KMS-11 (cell line): ENCODE measurements around the gene LYZ.

ENCODE experiments used
- H2AFZ ChIP-seq: fragments of 200-600 bp; sonication (generic); 2 replicates; pipeline ENCODE4 v1.6.1; 2016; ENCODE audit warnings: antibody characterized with exemption, mixed run types, low read depth
- H3K27ac ChIP-seq: fragments of 200-600 bp; sonication (generic); 2 replicates; pipeline ENCODE4 v1.6.1; 2016; ENCODE audit warnings: mild to moderate bottlenecking, mixed run types
- H3K27me3 ChIP-seq: fragments of 200-600 bp; sonication (generic); 2 replicates; pipeline ENCODE4 v1.6.1; 2017; ENCODE audit warnings: mild to moderate bottlenecking, low read depth, mixed run types, moderate library complexity; ENCODE audit not compliant: insufficient read depth
- H3K36me3 ChIP-seq: fragments of 200-600 bp; sonication (generic); 2 replicates; pipeline ENCODE4 v1.6.1; 2017; ENCODE audit warnings: mild to moderate bottlenecking, mixed run types; ENCODE audit not compliant: insufficient read depth
- H3K4me1 ChIP-seq: fragments of 200-600 bp; sonication (generic); 2 replicates; pipeline ENCODE4 v1.6.1; 2016; ENCODE audit warnings: mild to moderate bottlenecking, low read depth, mixed run types; ENCODE audit not compliant: poor library complexity, severe bottlenecking
- H3K4me2 ChIP-seq: fragments of 200-600 bp; sonication (generic); 2 replicates; pipeline ENCODE4 v1.7.0; 2016; ENCODE audit warnings: mild to moderate bottlenecking, mixed run types
- H3K4me3 ChIP-seq: fragments of 200-600 bp; sonication (generic); IDR thresholded peaks from 2 replicates; pipeline ENCODE4 v1.6.1; 2017; ENCODE audit warnings: low read depth, low read length, mixed read lengths; ENCODE audit not compliant: insufficient read depth
- H3K79me2 ChIP-seq: fragments of 200-600 bp; sonication (generic); 2 replicates; pipeline ENCODE4 v1.6.1; 2016; ENCODE audit warnings: low read depth, mixed run types; ENCODE audit not compliant: insufficient read depth
- H3K9ac ChIP-seq: fragments of 200-600 bp; sonication (generic); 2 replicates; pipeline ENCODE4 v1.6.1; 2016; ENCODE audit warnings: mild to moderate bottlenecking, mixed run types
- H4K20me1 ChIP-seq: fragments of 200-600 bp; sonication (generic); 2 replicates; pipeline ENCODE4 v1.6.1; 2016; ENCODE audit warnings: mild to moderate bottlenecking, mixed run types; ENCODE audit not compliant: insufficient read depth
- TF ChIP-seq, protein P1 (sequence below): fragments of 200-600 bp; sonication (generic); conservative IDR thresholded peaks from 2 replicates; pipeline ENCODE4 v1.6.1; 2017; ENCODE audit warnings: low read depth, mild to moderate bottlenecking, antibody characterized with exemption, low read length, moderate library complexity, mixed read lengths

The LYZ gene

DNA sequence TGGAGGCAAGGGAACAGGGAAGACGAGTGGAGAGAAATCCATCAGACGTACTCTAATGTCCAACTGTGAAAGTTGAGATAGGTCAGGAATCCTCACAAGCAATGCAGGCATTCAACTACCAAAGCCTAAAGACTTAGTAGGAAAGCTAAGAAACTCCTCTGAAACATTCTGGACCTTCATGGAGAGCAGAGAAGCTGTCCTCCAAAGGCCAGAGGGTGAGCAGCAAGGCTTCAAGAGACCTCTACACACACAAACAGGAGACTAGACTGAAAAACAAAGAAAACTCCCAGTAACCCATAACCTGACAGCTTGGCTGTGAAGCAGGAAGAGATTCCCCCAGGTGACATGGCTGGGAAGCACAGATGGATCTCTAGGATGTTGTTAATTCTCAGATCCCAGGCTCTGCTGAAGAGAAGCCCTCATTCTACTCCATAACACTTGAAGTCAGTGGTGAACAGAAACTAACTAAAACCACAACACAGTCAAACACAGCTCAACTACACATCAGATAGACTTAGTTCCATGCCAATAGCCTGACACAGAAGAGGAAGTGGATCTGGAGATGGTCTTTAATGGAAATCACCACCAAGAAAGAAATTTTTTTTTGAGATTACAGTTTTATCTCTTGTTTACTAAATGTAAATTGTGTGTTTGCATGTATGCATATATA, 23.2 kb upstream of the LYZ start:
- no peak overlapping the region for H3K27ac ChIP-seq

DNA sequence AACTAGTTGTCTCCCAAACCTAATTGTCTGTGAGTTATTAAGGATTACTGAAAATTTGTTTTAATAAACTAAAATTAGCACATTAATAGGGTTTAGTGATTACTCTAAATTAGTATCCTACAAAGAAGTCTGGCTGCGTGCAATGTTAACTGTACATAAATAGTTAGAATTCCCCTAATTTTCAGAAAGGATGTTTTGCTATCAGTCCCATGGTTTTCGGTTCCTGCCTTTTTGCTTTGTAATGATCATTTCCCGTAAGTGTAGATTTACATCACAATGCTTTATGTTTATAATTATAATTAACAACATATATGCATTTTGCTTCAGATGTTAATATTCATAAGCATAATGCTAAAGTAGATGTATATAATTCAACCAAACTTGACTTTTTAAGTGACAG, 19.8 kb upstream of the LYZ start:
- Histone ChIP-seq H3K4me3 (no peak overlapping the region), H3K9ac (no peak overlapping the region), H3K27me3 (no peaks in the 10 kb centered on the region), H2AFZ (no peak overlapping the region), H3K27ac (no peak overlapping the region), H3K4me2 (no peak overlapping the region), H4K20me1 (no peaks in the 10 kb centered on the region), H3K79me2 (no peaks in the 10 kb centered on the region), H3K36me3 (no peaks in the 10 kb centered on the region), H3K4me1 (no peaks in the 10 kb centered on the region)
- TF ChIP-seq, protein P1, sequence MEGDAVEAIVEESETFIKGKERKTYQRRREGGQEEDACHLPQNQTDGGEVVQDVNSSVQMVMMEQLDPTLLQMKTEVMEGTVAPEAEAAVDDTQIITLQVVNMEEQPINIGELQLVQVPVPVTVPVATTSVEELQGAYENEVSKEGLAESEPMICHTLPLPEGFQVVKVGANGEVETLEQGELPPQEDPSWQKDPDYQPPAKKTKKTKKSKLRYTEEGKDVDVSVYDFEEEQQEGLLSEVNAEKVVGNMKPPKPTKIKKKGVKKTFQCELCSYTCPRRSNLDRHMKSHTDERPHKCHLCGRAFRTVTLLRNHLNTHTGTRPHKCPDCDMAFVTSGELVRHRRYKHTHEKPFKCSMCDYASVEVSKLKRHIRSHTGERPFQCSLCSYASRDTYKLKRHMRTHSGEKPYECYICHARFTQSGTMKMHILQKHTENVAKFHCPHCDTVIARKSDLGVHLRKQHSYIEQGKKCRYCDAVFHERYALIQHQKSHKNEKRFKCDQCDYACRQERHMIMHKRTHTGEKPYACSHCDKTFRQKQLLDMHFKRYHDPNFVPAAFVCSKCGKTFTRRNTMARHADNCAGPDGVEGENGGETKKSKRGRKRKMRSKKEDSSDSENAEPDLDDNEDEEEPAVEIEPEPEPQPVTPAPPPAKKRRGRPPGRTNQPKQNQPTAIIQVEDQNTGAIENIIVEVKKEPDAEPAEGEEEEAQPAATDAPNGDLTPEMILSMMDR: no peak

More for the DNA sequence above, 23.2 kb upstream of the LYZ start:
- no peaks in the 10 kb centered on the region for H3K36me3 ChIP-seq
- H3K79me2 ChIP-seq: no peaks in the 10 kb centered on the region
- H4K20me1 ChIP-seq: no peaks in the 10 kb centered on the region
- TF ChIP-seq, protein P1: no peak
- no peak overlapping the region for H3K4me2 ChIP-seq
- no peak overlapping the region for H2AFZ ChIP-seq
- H3K9ac ChIP-seq: no peak overlapping the region
- no peaks in the 10 kb centered on the region for H3K4me1 ChIP-seq
- no peaks in the 10 kb centered on the region for H3K27me3 ChIP-seq
- H3K4me3 ChIP-seq: no peak overlapping the region

- Histone ChIP-seq H3K27me3 (no peaks in the 10 kb centered on the region), H4K20me1 (no peaks in the 10 kb centered on the region), H3K9ac (no peak overlapping the region), H3K79me2 (no peaks in the 10 kb centered on the region), H3K4me1 (no peaks in the 10 kb centered on the region), H3K4me3 (no peak overlapping the region), H3K27ac (no peak overlapping the region), H2AFZ (no peak overlapping the region), H3K4me2 (no peak overlapping the region), H3K36me3 (no peaks in the 10 kb centered on the region)
- TF ChIP-seq, protein P1: no peak
These were observed 18.3 kb upstream of the LYZ start for GRCh38 chr12:69329669-69330428.

DNA sequence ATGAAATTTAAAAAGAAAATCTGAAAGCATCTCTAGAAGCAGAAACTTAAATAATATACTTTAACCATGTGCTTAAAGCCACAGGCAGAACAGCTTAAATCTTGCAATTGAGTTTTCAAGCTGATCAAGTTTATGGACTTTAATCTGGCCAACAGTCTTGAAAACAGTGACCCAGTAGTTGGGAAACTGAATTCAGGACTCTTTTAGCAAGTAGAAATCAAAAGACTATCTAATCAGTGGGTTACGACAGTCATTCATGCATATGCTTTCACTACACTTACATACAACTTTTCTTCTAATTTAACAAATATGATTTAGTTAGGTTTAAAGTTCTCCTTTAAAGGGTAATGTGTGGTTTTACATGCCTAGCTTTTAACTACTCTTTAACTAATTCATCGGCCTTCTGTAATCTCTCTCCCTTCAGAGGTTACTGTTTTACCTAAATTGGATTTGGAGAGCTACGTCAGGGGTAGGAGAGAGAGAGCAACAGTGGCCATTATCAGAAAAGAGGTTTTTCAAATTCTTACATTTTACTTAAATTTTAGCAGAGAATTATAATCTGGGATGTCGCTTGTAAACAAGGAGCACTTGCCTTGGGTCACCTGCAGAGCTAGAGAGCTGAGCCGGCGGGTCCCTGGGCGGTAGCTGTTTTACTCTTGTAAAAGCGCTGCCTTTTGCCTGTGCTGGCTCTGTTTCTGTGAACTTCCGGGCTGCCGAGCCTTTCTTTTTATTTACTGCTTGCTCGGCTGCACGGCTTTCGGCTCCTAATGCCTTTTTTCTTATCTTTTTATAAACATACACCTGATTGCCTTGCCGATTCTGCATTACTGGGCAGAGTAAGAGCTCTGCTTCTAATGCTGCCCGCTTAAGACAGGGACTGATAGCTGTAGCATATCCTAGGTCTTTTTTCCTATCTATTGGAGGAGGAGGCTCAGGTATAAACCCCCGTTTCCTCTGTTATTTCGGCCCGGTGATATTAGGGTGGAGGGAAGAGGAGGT, 17.4 kb upstream of the LYZ start:
- Histone ChIP-seq H3K27me3 (no peaks in the 10 kb centered on the region), H3K36me3 (no peaks in the 10 kb centered on the region), H3K4me1 (no peaks in the 10 kb centered on the region), H3K9ac (no peak overlapping the region), H2AFZ (no peak overlapping the region), H3K79me2 (no peaks in the 10 kb centered on the region), H4K20me1 (no peaks in the 10 kb centered on the region), H3K4me3 (no peak overlapping the region), H3K4me2 (no peak overlapping the region), H3K27ac (no peak overlapping the region)
- TF ChIP-seq, protein P1: no peak
